Activated T-helper 2 cell treated with anti-CD3 and anti-CD28 coated beads, Interferon-gamma antibody, Interleukin-2, Interleukin-4, amounts not matched to agents 10 μg/mL and 5 μg/mL and 100 μg/mL, durations not matched to agents 14 hours and 24 hours and 36 hours (primary cell): ENCODE results near the gene COQ6. TPM values are rescaled to one million over a fixed set of nuclear protein-coding genes. Genes with fewer than 3 reads are reported as not detected.
"Not testable (repeated sequence)": the region's sequence is repeated elsewhere in the genome, so short reads cannot be mapped to it uniquely, and the experiment has no call there.

Experiments
- DNase-seq: peaks from one replicate; pipeline ENCODE4 v3.0.0; 2021; ENCODE audit warnings: low spot score
- H3K27ac Mint-ChIP-seq: one replicate; pipeline ENCODE4 v1.8.0; 2021; ENCODE audit warnings: mixed read lengths
- H3K27me3 Mint-ChIP-seq: one replicate; pipeline ENCODE4 v1.8.0; 2021; ENCODE audit warnings: low read depth, mixed read lengths
- H3K36me3 Mint-ChIP-seq: one replicate; pipeline ENCODE4 v1.8.0; 2021; ENCODE audit warnings: low read depth, mixed read lengths
- H3K4me1 Mint-ChIP-seq: one replicate; pipeline ENCODE4 v1.8.0; 2021; ENCODE audit warnings: low read depth, mixed read lengths
- H3K4me3 Mint-ChIP-seq: one replicate; pipeline ENCODE4 v1.8.0; 2021; ENCODE audit warnings: low read depth, mild to moderate bottlenecking, moderate library complexity, mixed read lengths
- H3K9me3 Mint-ChIP-seq: one replicate; pipeline ENCODE4 v1.8.0; 2021; ENCODE audit warnings: mixed read lengths
- intact Hi-C: fragments of 100-400 bp; cut with micrococcal nuclease; formaldehyde crosslinking; loops from one replicate; pipeline ENCODE4 v1.15.1; 2023
- total RNA-seq: library from RNA; stranded (reverse); gene quantifications from 2 replicates; pipeline ENCODE4 v1.2.3, GENCODE V29; 2022

Gene COQ6
- total RNA-seq, 1 donor from 2014 or later: 17.8 TPM

- no peak overlapping the region for H3K27ac Mint-ChIP-seq
- no peaks in the 10 kb centered on the region for H3K4me1 Mint-ChIP-seq
- DNase-seq: no peak
- intact Hi-C loops: no loop called here
- H3K36me3 Mint-ChIP-seq: no peaks in the 10 kb centered on the region
- no peaks in the 10 kb centered on the region for H3K27me3 Mint-ChIP-seq
- no peaks in the 10 kb centered on the region for H3K9me3 Mint-ChIP-seq
- no peak overlapping the region for H3K4me3 Mint-ChIP-seq
These were observed 45.9 kb downstream of the COQ6 start for GRCh38 chr14:73995977-73996378.

GRCh38 chr14:73996731-73997107 lies 46.6 kb downstream of the COQ6 start:
- no peak for DNase-seq
- Mint-ChIP-seq H3K9me3 (no peaks in the 10 kb centered on the region), H3K4me1 (no peaks in the 10 kb centered on the region), H3K27ac (no peak overlapping the region), H3K4me3 (no peak overlapping the region), H3K27me3 (no peaks in the 10 kb centered on the region), H3K36me3 (no peaks in the 10 kb centered on the region)
- intact Hi-C loops: no loop called here

DNA sequence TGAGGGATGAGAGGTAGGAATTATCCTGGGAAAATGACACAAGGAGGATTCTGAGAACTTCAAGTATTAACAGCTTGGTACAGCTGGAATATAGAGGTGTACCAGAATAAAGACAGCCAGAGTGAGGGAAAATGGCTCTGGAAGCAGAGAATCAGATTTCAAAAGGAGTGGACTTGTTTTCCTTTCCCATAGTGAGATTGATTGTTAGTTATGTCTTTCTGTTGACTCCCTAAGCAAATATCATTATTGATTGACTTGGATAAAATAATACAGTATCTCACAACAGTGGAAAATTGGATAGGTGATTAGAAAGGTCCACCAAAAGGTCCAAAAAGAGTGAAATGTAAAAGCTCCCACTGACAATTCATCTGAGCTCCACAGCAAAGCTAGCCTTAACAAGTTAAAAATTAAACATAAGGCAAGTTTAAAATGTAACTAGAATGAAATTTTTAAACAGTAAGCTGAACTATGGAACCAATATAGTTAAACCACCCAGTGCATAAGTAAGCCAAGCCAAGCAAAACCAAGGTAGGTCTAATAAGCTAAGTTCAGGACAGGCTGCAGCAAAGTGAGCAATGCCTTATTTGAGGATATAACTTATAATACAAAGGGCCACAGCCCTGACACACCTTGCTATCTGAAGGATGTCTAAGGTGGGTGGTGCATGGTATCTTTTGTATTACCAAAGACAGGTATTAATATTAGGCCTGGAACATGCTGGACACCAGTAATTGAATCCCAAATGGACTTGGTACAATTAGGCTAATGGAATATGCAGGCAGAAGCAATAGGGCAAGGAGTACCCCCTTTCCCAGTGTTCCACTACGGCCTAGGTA lies 47.2 kb downstream of the COQ6 start:
- H3K27me3 Mint-ChIP-seq: no peaks in the 10 kb centered on the region
- no peaks in the 10 kb centered on the region for H3K4me1 Mint-ChIP-seq
- intact Hi-C loops: no loop called here
- H3K36me3 Mint-ChIP-seq: no peaks in the 10 kb centered on the region
- no peaks in the 10 kb centered on the region for H3K9me3 Mint-ChIP-seq
- no peak for DNase-seq
- no peak overlapping the region for H3K4me3 Mint-ChIP-seq
- no peak overlapping the region for H3K27ac Mint-ChIP-seq

DNA sequence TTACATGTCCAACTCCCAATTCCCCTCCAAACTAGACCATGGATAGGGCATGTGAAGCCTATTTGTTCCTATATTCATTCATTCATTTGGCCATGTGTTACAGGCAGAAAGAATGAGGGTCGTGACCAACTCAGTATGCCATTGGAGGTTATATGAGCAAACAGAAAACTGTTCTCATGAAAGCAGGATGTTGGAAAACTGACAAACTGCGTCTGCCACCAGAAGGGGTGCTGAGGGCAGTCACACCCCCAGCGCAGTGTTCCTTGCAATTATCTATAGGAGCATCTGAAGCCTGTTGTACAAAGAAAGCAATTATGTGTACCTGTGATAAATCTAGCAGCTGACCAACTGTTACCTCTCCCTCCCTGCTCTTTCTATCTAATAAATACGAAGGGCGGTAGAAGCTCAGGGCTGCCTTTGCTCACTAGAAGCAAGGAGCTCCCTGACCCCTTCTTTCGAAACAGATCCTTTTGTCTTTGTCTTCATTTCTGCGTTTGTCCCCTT lies 47.9 kb downstream of the COQ6 start:
- Mint-ChIP-seq H3K27me3 (no peaks in the 10 kb centered on the region), H3K9me3 (no peaks in the 10 kb centered on the region), H3K27ac (no peak overlapping the region), H3K4me3 (no peak overlapping the region), H3K4me1 (no peaks in the 10 kb centered on the region), H3K36me3 (no peaks in the 10 kb centered on the region)
- DNase-seq: no peak
- intact Hi-C loops: no loop called here

DNA sequence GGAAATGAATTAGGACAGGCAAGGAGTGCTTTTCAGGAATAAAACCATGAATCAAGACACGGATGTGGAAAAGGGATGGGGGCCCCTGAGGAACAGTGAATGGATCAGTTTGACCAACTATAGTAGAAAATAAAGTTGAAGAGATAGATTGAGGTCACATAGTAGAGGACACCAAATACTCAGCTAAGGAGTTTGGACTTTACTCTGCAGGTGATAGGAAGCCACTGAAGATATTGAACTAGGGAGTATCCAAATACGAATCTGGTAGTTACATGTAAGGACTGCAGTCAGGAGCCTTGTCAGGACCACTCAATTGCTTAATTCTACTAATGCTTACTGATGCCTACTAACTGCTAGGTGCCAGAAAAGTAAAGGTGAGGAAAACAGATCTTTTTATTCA lies 48.6 kb downstream of the COQ6 start:
- Mint-ChIP-seq H3K36me3 (no peaks in the 10 kb centered on the region), H3K27me3 (no peaks in the 10 kb centered on the region), H3K4me1 (no peaks in the 10 kb centered on the region), H3K4me3 (no peak overlapping the region), H3K9me3 (no peaks in the 10 kb centered on the region), H3K27ac (no peak overlapping the region)
- no peak for DNase-seq
- intact Hi-C loops: no loop called here

GRCh38 chr14:74005664-74006063 lies 55.6 kb downstream of the COQ6 start:
- H3K4me3 Mint-ChIP-seq, H3K9me3 Mint-ChIP-seq, H3K27me3 Mint-ChIP-seq, DNase-seq, H3K36me3 Mint-ChIP-seq, H3K27ac Mint-ChIP-seq, H3K4me1 Mint-ChIP-seq, intact Hi-C loops: not testable (repeated sequence)

DNA sequence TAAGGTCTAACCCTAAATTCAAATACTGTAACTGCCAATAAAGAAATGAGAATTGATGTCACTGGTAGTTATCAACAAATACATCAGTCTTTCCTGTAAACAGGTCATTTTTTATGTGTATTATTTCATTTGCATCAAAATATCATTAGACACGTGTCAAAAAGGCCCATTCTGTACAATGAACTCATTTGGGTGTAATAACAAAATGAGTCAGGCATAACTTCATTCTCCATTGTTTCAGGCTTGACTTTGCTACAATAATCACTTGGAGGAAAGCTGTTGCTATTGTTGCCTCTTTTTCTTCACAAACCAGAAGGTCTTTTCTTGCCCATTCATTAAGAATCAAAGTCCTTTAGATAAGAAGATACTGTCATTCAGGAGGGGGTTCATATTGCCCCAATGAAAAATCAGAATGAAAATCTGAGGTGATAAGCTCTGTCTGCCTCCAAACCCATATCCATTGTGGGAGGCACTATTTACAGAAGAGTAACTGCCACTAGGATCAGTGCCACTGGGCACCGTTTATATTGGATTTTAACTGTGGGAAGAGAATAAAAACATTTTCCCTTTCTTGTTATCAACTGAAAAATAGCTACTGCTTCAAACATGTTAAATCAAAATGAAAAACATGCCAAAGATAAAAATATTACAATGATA lies 58.9 kb downstream of the COQ6 start:
- no peaks in the 10 kb centered on the region for H3K9me3 Mint-ChIP-seq
- no peak for DNase-seq
- H3K27ac Mint-ChIP-seq: no peak overlapping the region

More for the DNA sequence above, 58.9 kb downstream of the COQ6 start:
- intact Hi-C loops: no loop called here
- Mint-ChIP-seq H3K36me3 (peaks cover 23% of the 10 kb centered on the region), H3K27me3 (no peaks in the 10 kb centered on the region), H3K4me1 (no peaks in the 10 kb centered on the region), H3K4me3 (no peak overlapping the region)

Other genes with a start within 250 kb of the COQ6 start
- gene PNMA1, start 235.9 kb upstream of the COQ6 start, total RNA-seq: 30.1 and 32.1 TPM in 2 replicates
- 1.4 and 1.6 TPM in 2 replicates for gene PTGR2, start 98.5 kb upstream of the COQ6 start, total RNA-seq
- 77.5 and 82.9 TPM in 2 replicates for gene ZNF410, start 63.4 kb upstream of the COQ6 start, total RNA-seq
- gene FAM161B, start 208 bp upstream of the COQ6 start, total RNA-seq: 0.57 and 0.68 TPM in 2 replicates
- gene ENTPD5, start 69.0 kb downstream of the COQ6 start, total RNA-seq: 9.9 and 11.5 TPM in 2 replicates
- 0.23 and 0.82 TPM in 2 replicates for gene BBOF1, start 69.0 kb downstream of the COQ6 start, total RNA-seq
- gene ALDH6A1, start 134.2 kb downstream of the COQ6 start, total RNA-seq: 14.8 and 17.6 TPM in 2 replicates
- 16.7 and 19.0 TPM in 2 replicates for gene LIN52, start 134.7 kb downstream of the COQ6 start, total RNA-seq